Activated naive CD8-positive, alpha-beta T cell (primary cell): ENCODE measurements around the gene NUDT22.
"Not testable (repeated sequence)": the region's sequence is repeated elsewhere in the genome, so short reads cannot be mapped to it uniquely, and the experiment has no call there.

Experiments used
- H3K27ac Mint-ChIP-seq: one replicate; pipeline ENCODE4 v1.8.0; 2021; ENCODE audit warnings: mixed read lengths
- H3K27me3 Mint-ChIP-seq: one replicate; pipeline ENCODE4 v1.8.0; 2021; ENCODE audit warnings: mixed read lengths
- H3K36me3 Mint-ChIP-seq: one replicate; pipeline ENCODE4 v1.8.0; 2021; ENCODE audit warnings: mixed read lengths
- H3K4me1 Mint-ChIP-seq: one replicate; pipeline ENCODE4 v1.8.0; 2021; ENCODE audit warnings: low read depth, mixed read lengths
- H3K4me3 Mint-ChIP-seq: one replicate; pipeline ENCODE4 v1.8.0; 2021; ENCODE audit warnings: mild to moderate bottlenecking, mixed read lengths
- H3K9me3 Mint-ChIP-seq: one replicate; pipeline ENCODE4 v1.8.0; 2021; ENCODE audit warnings: low read depth, mixed read lengths

Gene NUDT22

GRCh38 chr11:64240435-64241240 is 14.6 kb downstream of the NUDT22 start, which contains the start of gene FKBP2:
TSS of gene FKBP2 (plus strand) at chr11:64241095. CDS start at chr11:64242388, 1,293 bp downstream.
- Mint-ChIP-seq H3K27ac (peak within 1 kb of the TSS; percentile 97), H3K4me1 (peaks cover 27% of the 10 kb centered on the region)

GRCh38 chr11:64241241-64241490 is 15.1 kb downstream of the NUDT22 start:
- no peaks in the 10 kb centered on the region for H3K27me3 Mint-ChIP-seq
- H3K4me1 Mint-ChIP-seq, result peaks cover 27% of the 10 kb centered on the region
- H3K4me3 Mint-ChIP-seq, result peak overlapping the region; percentile 92
- H3K36me3 Mint-ChIP-seq, result no peaks in the 10 kb centered on the region
- no peaks in the 10 kb centered on the region for H3K9me3 Mint-ChIP-seq
- peak overlapping the region; percentile 97 for H3K27ac Mint-ChIP-seq

More at GRCh38 chr11:64240435-64241240, 14.6 kb downstream of the NUDT22 start, which contains the start of gene FKBP2:
- Mint-ChIP-seq H3K4me3 (peak within 1 kb of the TSS; percentile 92), H3K27me3 (no peaks in the 10 kb centered on the region), H3K9me3 (no peaks in the 10 kb centered on the region), H3K36me3 (no peaks in the 10 kb centered on the region)

- H3K36me3 Mint-ChIP-seq, result no peaks in the 10 kb centered on the region
- peak overlapping the region; percentile 92 for H3K4me3 Mint-ChIP-seq
- H3K9me3 Mint-ChIP-seq, result no peaks in the 10 kb centered on the region
- peak overlapping the region; percentile 97 for H3K27ac Mint-ChIP-seq
- H3K4me1 Mint-ChIP-seq, result peaks cover 27% of the 10 kb centered on the region
- H3K27me3 Mint-ChIP-seq, result no peaks in the 10 kb centered on the region
These were observed 15.7 kb downstream of the NUDT22 start for GRCh38 chr11:64241491-64242374.

GRCh38 chr11:64243236-64243854 is 17.3 kb downstream of the NUDT22 start:
- H3K36me3 Mint-ChIP-seq, result no peaks in the 10 kb centered on the region
- H3K27ac Mint-ChIP-seq, result peak overlapping the region; percentile 54
- H3K27me3 Mint-ChIP-seq, result no peaks in the 10 kb centered on the region
- H3K9me3 Mint-ChIP-seq, result no peaks in the 10 kb centered on the region
- peak overlapping the region; percentile 77 for H3K4me3 Mint-ChIP-seq
- H3K4me1 Mint-ChIP-seq, result peaks cover 30% of the 10 kb centered on the region

- Mint-ChIP-seq H3K36me3 (no peaks in the 10 kb centered on the region), H3K4me3 (peak overlapping the region; percentile 77), H3K27ac (peak overlapping the region; percentile 54), H3K9me3 (no peaks in the 10 kb centered on the region), H3K27me3 (no peaks in the 10 kb centered on the region), H3K4me1 (peaks cover 28% of the 10 kb centered on the region)
These were observed 18.0 kb downstream of the NUDT22 start for GRCh38 chr11:64244107-64244506.

- no peaks in the 10 kb centered on the region for H3K9me3 Mint-ChIP-seq
- no peak overlapping the region for H3K27ac Mint-ChIP-seq
- H3K4me1 Mint-ChIP-seq, result peaks cover 26% of the 10 kb centered on the region
- H3K4me3 Mint-ChIP-seq, result peak overlapping the region; percentile 94
- H3K27me3 Mint-ChIP-seq, result no peaks in the 10 kb centered on the region
- no peaks in the 10 kb centered on the region for H3K36me3 Mint-ChIP-seq
These were observed 18.9 kb downstream of the NUDT22 start for GRCh38 chr11:64244966-64245365.

- peak overlapping the region; percentile 96 for H3K27ac Mint-ChIP-seq
These were observed 19.3 kb downstream of the NUDT22 start for GRCh38 chr11:64245401-64245796.

GRCh38 chr11:64245797-64246620 is 19.9 kb downstream of the NUDT22 start:
- H3K36me3 Mint-ChIP-seq, result no peaks in the 10 kb centered on the region
- H3K27me3 Mint-ChIP-seq, result no peaks in the 10 kb centered on the region
- peak overlapping the region; percentile 96 for H3K27ac Mint-ChIP-seq
- peaks cover 24% of the 10 kb centered on the region for H3K4me1 Mint-ChIP-seq
- H3K9me3 Mint-ChIP-seq, result no peaks in the 10 kb centered on the region
- H3K4me3 Mint-ChIP-seq, result peak overlapping the region; percentile 94

More at GRCh38 chr11:64245401-64245796, 19.3 kb downstream of the NUDT22 start:
- no peaks in the 10 kb centered on the region for H3K9me3 Mint-ChIP-seq
- H3K27me3 Mint-ChIP-seq, result no peaks in the 10 kb centered on the region
- H3K36me3 Mint-ChIP-seq, result no peaks in the 10 kb centered on the region
- peak overlapping the region; percentile 94 for H3K4me3 Mint-ChIP-seq
- H3K4me1 Mint-ChIP-seq, result peaks cover 23% of the 10 kb centered on the region

- H3K36me3 Mint-ChIP-seq, H3K27me3 Mint-ChIP-seq: not testable (repeated sequence)
- H3K4me1 Mint-ChIP-seq, result peaks cover 24% of the 10 kb centered on the region
These were observed 20.5 kb downstream of the NUDT22 start for GRCh38 chr11:64246621-64246870.

GRCh38 chr11:64246871-64247728 is 21.0 kb downstream of the NUDT22 start, which contains the start of gene PPP1R14B:
TSS of gene PPP1R14B (minus strand) at chr11:64246943. CDS start at chr11:64246673, 270 bp downstream.
- H3K4me1 Mint-ChIP-seq, result peaks cover 28% of the 10 kb centered on the region
- peak within 1 kb of the TSS; percentile 94 for H3K4me3 Mint-ChIP-seq
- H3K27ac Mint-ChIP-seq, result peak within 1 kb of the TSS; percentile 96
- no peaks in the 10 kb centered on the region for H3K9me3 Mint-ChIP-seq
- H3K36me3 Mint-ChIP-seq, result no peaks in the 10 kb centered on the region
- no peaks in the 10 kb centered on the region for H3K27me3 Mint-ChIP-seq

More at GRCh38 chr11:64246621-64246870, 20.5 kb downstream of the NUDT22 start:
- peak overlapping the region; percentile 84 for H3K4me3 Mint-ChIP-seq
- H3K27ac Mint-ChIP-seq, H3K9me3 Mint-ChIP-seq: not testable (repeated sequence)

- no peaks in the 10 kb centered on the region for H3K9me3 Mint-ChIP-seq
- H3K4me1 Mint-ChIP-seq, result peaks cover 23% of the 10 kb centered on the region
- peak overlapping the region; percentile 79 for H3K4me3 Mint-ChIP-seq
- no peaks in the 10 kb centered on the region for H3K36me3 Mint-ChIP-seq
- H3K27ac Mint-ChIP-seq, result peak overlapping the region; percentile 74
- no peaks in the 10 kb centered on the region for H3K27me3 Mint-ChIP-seq
These were observed 21.9 kb downstream of the NUDT22 start for GRCh38 chr11:64247729-64248531.

GRCh38 chr11:64248578-64248977 is 22.5 kb downstream of the NUDT22 start:
- no peaks in the 10 kb centered on the region for H3K27me3 Mint-ChIP-seq
- H3K36me3 Mint-ChIP-seq, result no peaks in the 10 kb centered on the region
- H3K4me3 Mint-ChIP-seq, result no peak overlapping the region
- H3K9me3 Mint-ChIP-seq, result no peaks in the 10 kb centered on the region
- H3K27ac Mint-ChIP-seq, result no peak overlapping the region
- H3K4me1 Mint-ChIP-seq, result peaks cover 18% of the 10 kb centered on the region

- Mint-ChIP-seq H3K9me3 (no peaks in the 10 kb centered on the region), H3K36me3 (no peaks in the 10 kb centered on the region), H3K4me3 (no peak overlapping the region), H3K27ac (no peak overlapping the region), H3K4me1 (peaks cover 15% of the 10 kb centered on the region), H3K27me3 (no peaks in the 10 kb centered on the region)
These were observed 23.0 kb downstream of the NUDT22 start for GRCh38 chr11:64249038-64249437.
